Germinal center (tissue), 1 donor: Measurements from ENCODE around the gene CDYL2.
A peak's percentile ranks its signal among the peaks of the same experiment; 100 is the strongest.
"Not testable (repeated sequence)": the region's sequence is repeated elsewhere in the genome, so short reads cannot be mapped to it uniquely, and the experiment has no call there.

Experiments
- DNase-seq: peaks from one replicate; pipeline ENCODE4 v3.0.0; 2012; ENCODE audit warnings: mixed read lengths, low spot score

The CDYL2 gene

DNA sequence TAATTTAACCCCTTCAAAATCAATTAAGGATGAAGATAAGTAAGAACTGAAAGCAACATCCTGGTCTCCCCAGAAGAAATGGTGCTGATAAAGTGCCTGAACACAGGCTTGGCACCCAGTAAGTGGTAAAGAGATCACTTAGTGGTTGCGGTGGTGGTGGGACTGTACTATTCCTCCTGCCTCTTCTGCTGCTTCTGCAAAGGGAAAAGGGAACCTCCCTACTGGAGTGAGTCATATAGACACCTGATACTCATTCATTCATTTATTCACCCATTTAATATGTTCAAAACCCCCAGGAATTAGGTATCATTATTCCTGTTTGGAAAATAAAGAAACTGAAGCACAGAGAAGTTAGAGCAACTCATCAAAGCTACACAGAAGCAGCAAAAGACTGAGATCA, 60.6 kb downstream of the CDYL2 start:
- no peak for DNase-seq

DNA sequence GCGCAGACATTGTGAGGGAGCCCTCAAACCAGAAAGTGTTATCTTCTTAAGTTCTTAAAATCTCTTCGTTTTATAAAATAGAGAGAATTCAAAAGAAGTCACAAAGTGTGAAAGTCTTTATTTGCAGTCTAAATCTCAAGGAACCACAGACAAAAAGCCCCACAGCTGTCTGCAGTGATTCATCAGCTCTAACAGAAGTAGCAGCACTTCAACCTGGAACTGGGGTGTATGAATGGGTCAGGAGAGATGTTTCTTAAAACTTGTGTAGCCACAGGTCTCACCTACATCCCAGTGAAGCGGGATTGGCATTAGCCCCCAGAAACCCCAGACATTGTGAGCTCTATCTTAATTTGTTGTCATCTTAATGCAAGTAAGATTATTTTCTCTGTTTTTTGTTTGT, 61.1 kb downstream of the CDYL2 start:
- DNase-seq = no peak

DNA sequence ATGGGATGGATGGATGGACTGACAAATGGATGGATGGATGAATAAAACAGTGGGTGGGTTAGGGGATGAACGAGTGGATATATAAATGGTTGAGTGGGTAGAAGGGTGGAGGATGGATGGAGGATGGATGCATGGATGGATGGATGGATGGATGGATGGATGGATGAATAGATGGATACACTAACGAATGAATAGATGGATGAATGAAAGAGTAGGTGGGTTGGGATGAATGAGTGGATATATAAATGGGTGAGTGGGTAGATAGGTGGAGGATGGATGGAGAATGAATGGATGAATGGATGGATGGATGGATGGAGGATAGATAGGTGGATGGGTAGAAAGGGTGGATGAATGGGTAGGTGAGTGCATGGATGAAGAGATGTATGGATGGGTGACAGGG, 62.1 kb downstream of the CDYL2 start:
- no peak for DNase-seq

DNA sequence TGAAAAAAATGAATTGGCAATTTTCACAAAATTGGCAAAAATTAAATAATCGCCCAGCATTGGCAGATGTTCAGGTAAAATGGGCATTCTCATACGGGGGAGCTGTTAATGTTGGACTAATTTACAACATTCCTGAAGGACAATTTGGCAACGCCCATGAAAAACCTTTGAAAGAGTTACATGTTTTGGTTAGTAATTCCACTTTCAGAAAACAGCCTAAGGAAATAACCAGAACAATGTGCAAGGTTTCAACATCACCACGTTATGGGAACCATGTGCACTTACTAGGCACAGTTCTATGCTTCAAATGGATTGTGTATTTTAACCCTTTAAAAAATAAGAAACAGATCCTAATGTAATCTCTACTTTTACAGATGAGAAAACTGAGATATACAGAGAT, 62.7 kb downstream of the CDYL2 start:
- DNase-seq = no peak

DNA sequence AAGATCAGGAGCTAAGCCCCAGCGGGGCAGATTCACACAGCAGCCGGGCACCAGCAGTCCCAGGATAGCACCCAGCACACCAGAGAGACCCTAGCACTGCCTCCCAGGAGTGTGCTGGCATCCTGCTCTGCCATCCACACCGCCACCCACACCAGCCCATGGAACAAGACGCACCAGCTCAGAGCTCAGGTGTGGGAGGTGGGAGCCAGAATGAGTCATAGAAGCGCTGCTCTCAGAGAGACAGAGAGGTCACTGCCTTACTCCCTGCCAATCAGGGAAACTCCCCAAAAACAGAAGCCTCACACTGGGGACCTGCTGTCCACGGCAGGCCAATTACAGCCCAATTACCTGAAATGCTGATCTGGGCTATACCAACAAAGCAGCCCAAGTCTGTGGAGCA, 64.9 kb downstream of the CDYL2 start:
- no peak for DNase-seq

DNA sequence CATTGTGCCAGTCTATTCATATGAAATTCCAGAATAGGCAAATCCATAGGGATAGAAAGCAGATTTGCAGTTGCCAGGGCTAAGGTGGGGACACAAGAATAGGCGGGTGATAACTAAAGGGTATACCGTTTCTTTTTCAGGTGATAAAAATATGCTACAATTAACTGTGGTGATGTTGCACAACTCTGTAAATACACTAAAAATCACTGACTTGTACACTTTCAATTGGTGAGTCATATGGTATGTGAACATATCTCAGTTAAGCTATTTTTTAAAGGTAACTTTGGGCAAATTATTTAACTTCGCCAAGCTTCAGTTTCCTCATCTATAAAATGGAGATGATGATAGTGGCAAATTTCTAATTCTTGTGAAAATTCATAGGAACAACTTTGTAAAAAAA, 65.9 kb downstream of the CDYL2 start:
- DNase-seq = no peak

DNA sequence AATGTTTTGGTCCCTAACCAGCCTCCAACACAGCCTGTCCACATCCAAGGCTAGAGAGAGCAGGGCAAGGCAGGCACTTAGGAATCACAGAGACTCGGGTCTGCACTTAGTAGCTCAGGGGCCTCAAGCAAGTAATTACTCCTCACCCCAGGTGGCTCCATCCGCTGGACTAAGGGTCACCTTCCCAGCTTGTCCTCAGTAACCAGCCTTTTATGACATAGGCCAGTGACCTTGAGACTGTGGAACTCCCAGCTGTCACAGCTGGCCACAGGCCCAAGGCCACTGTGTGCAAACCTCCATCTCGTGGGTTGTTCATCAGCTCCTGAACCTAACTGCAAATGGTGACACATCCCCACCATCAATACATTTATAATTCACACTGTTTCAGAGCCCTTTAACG, 68.6 kb downstream of the CDYL2 start:
- DNase-seq = no peak

DNA sequence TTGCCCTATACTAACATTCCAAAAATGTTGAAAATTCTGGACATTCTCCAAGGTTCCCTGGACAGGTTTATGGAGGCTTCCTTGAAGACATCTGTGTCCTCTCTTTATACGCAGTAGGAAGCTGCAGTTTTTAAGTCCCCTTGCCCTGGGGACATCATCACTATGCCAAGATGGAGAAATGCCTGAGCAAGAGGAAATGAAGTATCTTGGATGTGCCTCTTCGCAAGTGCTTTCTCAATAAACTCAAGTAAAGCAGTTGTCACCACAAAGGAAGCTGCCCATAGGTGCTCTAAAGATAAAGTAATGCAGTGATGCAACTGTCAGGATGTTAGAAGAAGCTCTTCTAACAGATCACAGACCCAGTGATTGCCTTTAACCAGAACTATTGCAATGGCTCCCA, 71.0 kb downstream of the CDYL2 start:
- no peak for DNase-seq

DNA sequence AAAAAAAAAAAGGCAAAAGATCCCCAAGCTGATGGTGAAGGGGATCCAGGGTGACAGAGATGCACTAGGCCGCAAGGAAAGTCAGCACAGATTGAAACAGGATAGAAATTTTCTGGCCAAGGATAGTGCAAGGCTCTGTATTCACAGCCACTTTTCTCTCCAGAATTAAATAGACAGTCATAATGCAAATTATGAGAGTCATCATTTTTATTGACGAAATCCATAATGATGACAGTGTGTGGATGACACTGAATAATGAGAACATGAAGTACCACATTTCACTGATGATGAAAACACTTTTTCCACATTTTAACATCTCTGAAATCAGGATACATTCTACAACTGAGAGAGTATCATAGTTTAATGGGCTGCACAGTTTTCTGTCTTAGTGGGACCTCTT, 72.5 kb downstream of the CDYL2 start:
- DNase-seq = no peak

DNA sequence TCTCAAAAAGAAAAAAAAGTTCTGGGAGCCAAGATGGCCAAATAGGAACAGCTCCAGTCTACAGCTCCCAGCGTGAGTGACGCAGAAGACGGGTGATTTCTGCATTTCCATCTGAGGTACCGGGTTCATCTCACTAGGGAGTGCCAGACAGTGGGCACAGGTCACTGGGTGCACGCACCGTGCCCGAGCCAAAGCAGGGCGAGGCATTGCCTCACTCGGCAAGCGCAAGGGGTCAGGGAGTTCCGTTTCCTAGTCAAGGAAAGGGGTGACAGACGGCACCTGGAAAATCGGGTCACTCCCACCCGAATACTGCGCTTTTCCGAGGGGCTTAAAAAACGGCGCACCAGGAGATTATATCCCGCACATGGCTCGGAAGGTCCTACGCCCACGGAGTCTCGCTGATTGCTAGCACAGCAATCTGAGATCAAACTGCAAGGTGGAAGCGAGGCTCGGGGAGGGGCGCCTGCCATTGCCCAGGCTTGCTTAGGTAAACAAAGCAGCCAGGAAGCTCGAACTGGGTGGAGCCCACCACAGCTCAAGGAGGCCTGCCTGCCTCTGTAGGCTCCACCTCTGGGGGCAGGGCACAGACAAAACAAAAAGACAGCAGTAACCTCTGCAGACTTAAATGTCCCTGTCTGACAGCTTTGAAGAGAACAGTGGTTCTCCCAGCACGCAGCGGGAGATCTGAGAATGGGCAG, 77.2 kb downstream of the CDYL2 start:
- DNase-seq = not testable (repeated sequence)

DNA sequence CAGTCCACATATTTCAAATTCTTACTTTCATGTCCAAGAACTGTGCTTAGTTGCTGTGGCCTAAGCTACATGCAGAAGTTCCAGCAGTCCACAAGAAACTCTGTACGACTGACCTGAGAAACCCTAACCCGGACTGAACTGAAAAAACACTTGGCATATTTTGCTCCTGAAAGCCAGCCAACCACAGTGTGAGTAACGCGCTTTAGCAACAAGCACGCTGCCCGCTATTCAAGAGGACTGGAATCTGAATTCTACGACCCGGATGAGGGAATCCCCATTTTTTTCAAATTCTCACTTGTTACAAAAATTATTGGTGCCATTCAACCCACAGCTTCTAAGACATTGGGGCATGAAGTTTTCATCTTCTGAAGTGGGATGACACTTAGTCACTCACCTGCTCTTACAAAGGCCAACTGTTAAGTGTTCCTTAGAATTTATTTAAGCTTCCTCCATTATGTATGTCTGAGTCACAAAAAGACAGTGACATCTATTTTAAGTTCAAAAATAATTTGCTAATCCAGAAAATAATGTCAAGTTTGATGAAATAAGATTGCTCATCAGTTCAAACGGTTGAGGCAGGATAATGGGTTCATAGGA, 78.7 kb downstream of the CDYL2 start:
- DNase-seq = no peak

DNA sequence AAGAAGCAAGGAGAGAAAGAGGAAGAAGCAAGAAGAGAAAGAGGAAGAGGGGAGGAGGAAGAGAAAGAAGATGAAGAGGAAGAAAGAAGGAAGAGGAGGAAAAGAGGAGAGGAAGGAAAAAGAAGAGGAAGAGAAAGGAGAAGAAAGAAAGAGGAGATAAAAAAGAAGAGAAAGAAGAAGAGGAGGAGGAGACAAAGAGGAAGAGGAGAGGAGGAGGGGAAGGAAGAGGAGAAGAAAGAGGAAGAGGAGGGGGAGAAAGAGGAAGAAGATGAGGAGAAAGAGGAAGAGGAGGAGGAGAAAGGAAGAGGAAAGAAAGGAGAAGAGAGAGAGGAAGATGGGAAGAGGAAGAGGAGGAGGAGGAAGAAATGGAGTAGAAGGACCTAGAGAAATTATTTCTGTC, 80.4 kb downstream of the CDYL2 start:
- DNase-seq = no peak

DNA sequence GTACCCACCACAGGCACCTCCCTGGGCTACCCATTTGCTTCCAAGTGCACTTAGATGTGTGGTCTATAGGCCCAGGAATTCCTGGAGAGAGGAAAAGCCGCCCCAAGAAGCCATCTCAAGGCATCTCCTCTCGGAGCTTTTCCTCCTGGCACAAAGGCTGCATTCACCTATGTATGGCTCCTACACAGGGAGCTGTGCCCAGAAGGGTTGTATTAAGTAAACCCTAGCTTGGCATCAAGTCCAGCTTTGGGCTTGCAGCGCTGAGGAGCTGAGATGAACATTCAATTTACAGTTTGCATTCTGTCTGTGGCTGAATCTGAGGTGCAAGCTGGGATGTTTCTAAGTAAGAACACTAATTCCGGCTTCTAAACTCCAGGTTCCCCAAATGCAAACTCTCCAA, 81.3 kb downstream of the CDYL2 start:
- no peak for DNase-seq

DNA sequence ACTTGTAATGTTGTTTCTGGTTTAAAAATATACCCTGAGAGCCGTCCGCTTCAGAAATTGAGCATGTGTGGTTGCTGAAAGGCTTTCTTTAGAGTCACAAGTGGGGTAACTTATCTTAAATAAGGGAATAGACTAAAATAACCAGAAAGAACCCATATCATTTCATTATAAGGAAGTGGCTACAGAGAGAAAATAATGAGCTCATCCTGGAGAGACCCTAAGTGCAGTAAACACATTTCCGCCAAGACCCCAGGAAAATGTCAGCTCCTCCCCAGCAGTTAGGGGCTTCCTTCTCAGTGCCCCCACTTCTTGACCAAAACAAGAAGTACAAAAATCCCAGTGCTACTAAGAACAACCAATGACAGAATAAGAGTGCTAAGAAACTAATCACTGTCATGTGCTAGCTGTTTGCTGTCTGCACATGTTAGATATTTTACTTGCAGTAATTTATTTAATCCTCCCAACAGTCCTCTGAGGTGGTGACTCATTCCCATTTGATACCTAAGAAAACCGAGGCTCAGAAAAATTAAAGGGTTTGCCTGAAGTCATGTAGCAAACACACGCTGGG, 83.5 kb downstream of the CDYL2 start:
- no peak for DNase-seq

DNA sequence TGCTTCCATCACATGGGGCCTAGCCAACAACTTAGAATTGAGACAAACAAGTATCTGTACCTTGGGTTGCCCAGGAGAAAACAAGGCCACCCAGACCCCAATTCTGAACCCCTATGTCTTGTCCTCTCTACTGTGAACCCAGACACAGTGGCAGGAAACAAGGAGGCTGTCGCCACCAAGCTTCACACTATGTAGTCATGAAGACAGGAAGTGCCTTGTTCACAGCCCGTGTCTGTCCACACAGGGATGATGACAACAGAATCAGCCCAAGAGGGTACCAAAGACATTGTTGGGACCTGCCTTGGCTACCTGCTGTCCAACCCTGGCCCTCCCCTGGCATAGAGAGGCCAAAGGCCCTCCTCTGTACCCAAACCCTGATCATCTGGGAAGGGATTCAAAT, 84.8 kb downstream of the CDYL2 start:
- DNase-seq = peak; percentile 54

DNA sequence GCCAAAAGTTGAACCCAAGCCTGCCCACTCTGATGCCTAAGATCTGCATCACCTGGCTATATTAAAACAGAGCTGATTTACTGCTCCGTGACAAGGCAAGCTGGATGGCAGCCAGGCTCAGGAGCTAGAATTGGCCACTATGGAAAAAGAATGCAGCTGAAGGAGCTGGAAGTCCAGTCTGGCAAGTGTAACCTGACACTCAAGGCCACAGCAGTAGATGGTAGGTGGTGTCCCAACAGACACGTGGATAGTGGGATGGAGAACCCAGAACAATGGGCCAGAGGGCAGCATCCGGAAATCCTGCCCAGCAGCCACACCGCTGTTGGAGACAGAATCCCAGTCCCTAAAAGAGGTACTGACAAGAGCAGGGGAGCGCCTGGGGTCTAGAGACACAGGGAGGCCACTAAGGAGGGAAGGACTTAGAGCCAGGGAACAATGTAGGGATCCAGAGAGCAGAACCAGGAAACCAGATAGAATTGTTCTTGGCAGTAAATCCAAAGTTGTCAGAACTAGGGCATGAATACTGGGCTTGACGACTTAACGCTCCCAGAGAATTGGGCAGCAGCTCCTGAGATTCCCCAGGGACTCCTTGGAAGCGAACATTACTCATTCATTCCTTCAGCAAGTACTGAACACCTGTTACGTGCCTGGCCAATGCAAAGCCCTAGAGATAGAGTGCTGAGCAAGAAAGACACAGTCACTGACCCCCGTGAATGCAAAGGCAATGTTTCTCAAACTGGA, 85.7 kb downstream of the CDYL2 start:
- DNase-seq = no peak

DNA sequence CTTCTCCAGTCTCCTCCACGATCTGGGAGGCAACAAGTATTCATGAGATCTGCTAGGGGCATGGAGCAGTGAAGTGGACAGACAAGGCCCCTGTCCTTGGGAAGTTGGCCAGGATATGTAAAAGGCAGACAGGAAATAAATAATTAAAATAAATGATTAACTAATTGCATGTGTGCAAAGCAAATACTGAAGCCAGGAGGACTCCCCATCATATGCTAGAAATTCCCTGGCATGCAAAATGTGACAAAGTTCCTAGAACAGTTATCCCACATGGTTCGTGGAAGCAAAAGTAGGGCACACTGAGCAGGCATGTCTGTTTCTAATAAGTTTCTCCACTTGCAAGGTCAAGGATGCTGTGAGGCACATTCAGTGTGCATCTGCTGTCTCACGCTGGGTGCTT, 86.8 kb downstream of the CDYL2 start:
- DNase-seq = no peak

DNA sequence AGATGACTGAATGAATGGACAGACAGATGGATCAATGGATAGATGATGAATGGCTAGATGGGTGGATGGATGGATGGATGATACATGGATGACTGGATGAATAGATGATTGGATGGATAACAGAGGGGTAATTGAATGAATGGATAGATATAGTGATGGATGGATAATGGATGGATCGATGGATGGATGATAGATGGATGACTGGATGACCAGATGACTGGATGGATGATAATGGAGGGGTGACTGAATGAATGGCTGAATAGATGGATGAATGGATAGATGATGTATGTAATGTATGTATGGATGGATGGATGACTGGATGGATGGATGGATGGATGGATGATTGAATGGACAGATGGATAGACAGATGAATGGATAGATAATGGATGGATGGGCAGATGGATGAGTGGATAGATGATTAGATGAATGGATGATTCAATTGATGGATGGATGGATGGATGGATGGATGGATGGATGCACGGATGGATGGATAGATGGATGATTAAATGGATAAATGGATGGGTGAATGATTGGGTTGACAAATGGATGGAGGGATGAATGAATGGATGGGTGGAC, 87.7 kb downstream of the CDYL2 start:
- DNase-seq = no peak

DNA sequence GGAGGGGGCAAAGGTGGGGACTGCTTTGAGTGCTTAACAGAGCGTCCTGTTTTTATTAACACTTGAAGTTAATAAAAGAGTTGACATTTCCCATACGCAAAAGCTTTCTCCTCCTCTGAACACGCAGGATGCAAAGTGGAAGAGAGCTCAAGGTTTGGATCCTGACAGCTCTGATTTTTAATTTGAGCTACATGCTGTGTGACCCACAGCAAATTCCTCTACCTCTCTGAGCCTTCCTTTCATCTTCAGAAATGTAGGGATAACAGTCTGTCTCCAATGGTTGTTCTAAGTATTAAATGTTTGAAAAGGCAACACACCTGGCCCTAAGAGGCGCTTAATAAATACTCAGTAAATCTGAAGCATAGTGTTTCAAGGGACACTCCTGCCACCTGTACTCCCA, 93.0 kb downstream of the CDYL2 start:
- peak; percentile 43 for DNase-seq

DNA sequence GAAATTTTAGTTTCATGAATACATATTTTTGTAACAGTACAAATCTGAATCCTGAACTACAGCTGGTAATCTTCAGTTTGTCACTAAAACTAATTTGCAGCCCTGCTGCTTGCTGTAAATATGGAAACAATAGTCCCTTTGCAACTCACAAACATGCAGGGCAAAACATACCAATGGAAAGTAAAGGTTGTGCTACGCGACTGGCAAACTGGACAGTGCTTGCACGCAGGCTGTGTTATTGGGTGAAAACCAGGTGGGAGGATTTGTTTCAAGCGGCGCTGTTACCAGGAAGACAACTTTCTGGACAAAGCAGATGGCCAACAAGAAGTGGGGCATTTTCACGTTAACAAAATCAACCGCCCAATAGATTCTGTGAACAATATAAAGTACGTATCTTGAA, 93.5 kb downstream of the CDYL2 start:
- peak; percentile 43 for DNase-seq

DNA sequence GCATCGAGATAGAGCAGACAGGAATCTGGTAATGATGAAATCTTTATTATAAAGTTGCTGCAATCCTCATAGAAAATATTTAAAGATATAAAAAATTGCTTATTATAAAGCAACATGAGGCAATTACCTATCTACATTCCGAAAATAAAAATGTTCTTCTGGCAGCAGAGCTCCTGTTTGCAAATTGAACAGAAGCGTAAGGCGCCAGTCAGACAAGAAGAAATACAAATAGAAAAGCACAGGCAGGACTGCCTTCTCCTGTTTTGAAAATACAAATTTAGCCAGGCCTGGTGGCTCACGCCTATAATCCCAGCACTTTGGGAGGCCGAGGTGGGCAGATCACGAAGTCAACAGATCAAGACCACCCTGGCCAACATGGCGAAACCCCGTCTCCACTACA, 95.6 kb downstream of the CDYL2 start:
- no peak for DNase-seq

DNA sequence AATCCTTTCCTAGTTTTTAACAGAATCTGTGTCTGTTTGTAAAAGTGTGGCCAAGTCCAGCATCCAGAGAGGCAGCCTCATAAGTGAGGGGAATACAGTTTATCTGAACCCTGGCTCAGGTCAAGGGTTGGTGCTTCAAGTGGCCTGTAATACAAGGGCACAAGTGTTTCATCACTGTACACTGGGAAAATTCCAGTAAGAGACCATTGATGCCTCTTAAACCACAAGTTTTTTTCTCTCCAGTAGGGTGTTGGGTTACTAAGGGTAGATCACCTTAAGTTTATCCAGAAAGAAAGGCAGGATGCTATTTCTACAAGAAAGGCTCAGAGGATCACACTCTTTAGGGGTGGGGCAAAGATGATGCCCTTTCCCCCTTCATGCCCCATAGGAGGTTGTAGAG, 96.7 kb downstream of the CDYL2 start:
- no peak for DNase-seq

DNA sequence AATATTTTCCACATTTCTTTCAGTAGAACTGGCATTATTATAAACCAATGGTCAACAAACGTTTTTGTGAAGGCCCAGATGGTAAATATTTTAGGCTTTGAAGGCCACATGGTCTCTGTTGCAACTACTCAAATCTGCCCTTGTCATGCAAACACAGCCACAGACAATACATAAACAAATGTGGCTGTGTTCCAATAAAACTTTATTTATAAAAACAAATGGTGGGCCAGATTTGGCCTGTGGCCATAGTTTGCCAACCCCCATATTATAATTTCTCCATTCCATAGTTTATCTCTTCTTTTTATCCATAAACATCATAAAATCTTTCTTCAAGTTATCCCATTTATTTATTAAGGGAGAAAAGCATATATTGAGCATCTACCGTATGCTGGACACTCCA, 98.8 kb downstream of the CDYL2 start:
- DNase-seq = no peak
